Measurements from ENCODE around the gene HECTD1. TPM values are rescaled to one million over a fixed set of nuclear protein-coding genes. Genes with fewer than 3 reads are reported as not detected.
"Not testable (repeated sequence)": the region's sequence is repeated elsewhere in the genome, so short reads cannot be mapped to it uniquely, and the experiment has no call there.

HECTD1 gene
- total RNA-seq, 1 experiment from 2014 or later, result 37.7 TPM

DNA sequence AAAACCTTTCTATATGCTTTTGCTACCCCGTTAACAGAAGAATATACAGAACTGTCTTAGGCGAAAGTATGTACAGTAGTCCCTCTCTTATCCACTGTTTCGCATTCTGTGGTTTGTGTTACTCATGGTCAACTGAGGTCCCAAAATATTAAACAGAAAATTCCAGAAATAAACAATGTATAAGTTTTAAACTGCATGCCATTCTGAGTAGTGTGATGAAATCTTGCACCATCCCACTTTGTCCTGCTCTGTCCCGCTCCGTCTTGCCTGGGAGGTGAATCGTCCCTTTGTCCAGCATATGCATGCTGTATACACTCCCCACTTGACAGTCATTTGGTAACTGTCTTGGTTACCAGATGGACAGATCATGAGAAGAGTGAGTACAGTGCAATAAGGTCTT lies 111.3 kb downstream of the HECTD1 start:
- Histone ChIP-seq H3K27me3 (no peaks in the 10 kb centered on the region), H3K4me3 (no peak overlapping the region), H3K36me3 (peaks cover 12% of the 10 kb centered on the region), H3K9me3 (no peaks in the 10 kb centered on the region)
- no peak for DNase-seq

GRCh38 chr14:31095817-31096216 lies 111.8 kb downstream of the HECTD1 start:
- not testable (repeated sequence) for H3K4me3 ChIP-seq, H3K27me3 ChIP-seq, DNase-seq, H3K36me3 ChIP-seq, H3K9me3 ChIP-seq

DNA sequence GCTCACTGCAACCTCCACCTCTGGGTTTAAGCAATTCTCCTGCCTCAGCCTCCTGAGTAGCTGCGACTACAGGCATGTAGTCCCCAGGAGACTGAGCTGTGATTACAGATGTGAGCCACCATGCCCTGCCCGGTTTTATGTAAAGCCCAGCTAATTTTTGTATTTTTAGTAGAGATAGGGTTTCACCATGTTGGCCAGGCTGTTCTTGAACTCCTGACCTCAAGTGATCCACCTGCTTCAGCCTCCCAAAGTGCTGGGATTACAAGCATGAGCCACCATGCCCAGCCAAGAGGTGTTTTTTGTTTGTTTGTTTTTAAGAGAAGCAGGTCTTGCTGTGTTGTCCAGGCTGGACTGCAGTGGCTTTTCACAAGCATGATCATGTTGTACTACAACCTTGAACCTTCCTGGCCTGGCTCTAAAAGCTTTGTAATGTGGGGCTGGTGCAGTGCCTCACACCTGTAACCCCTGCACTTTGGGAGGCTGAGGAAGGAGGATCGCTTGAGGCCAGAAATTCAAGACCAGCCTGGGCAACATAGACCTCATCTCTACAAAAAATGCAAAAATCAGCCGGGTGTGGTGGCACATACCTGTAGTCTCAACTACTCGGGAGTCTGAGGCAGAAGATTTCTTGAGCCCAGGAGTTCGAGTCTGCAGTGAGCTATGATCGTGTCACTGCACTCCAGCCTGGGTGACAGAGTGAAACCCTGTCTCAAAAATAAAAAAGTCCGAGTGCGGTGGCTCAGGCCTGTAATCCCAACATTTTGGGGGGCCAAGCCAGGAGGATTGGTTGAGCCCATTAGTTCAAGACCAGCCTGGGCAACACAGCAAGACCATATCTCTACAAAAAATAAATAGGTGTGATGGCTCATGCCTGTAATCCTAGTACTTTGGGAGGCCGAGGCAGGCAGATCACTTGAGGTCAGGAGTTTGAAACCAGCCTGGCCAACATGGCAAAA lies 113.4 kb downstream of the HECTD1 start:
- H3K9me3 ChIP-seq, H3K27me3 ChIP-seq, DNase-seq, H3K4me3 ChIP-seq, H3K36me3 ChIP-seq: not testable (repeated sequence)

- Histone ChIP-seq H3K4me3 (no peak overlapping the region), H3K27me3 (no peaks in the 10 kb centered on the region), H3K9me3 (no peaks in the 10 kb centered on the region), H3K36me3 (no peaks in the 10 kb centered on the region)
- no peak for DNase-seq
Measured at GRCh38 chr14:31092160-31092708, 115.4 kb downstream of the HECTD1 start.

DNA sequence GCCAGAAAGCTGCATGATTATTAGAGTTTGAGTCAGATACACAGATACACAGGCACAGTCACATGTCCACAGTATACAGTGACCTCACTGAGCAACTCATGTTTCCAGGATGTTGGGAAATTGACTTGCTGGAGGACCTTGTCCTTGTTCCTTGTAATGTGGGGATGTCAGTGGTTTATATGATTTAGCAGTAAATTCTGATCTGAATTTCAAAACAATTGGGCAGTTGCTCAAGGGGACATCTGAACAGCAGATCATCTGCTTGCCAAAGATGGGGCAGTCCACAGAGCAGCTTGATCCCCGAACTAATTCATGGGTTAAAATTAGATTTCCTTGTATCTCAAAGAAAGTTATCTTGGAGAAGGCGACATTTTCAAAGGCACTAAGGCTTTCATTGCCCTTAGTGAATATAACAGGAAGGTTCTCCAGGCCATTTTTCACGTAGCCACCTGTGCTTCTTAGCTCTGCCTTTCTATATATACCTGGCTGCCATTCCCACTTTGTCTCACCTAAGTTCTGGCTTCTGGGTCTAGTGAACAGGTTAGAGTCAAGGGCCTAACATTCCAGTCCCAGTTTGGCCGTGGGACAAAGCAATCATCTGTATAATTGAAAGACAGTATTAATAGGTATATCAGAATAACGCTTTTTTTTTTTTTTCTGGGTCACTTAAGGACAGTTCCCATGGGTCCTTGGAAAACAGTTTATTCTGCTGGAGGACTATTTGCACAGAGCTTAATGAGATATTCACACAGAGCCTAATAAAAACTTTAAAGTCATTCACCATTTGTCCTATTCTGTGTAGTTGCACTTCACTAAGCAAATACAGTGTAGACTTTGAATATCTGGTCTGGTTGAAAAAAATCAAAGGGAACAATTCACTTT lies 116.5 kb downstream of the HECTD1 start:
- peak; percentile 39 for DNase-seq

GRCh38 chr14:31086466-31086865 lies 121.1 kb downstream of the HECTD1 start:
- H3K27me3 ChIP-seq, DNase-seq, H3K36me3 ChIP-seq, H3K9me3 ChIP-seq, H3K4me3 ChIP-seq: not testable (repeated sequence)

More for the DNA sequence above, 116.5 kb downstream of the HECTD1 start:
- H3K36me3 ChIP-seq, result no peaks in the 10 kb centered on the region
- no peak overlapping the region for H3K4me3 ChIP-seq
- no peaks in the 10 kb centered on the region for H3K27me3 ChIP-seq
- H3K9me3 ChIP-seq, result no peaks in the 10 kb centered on the region

DNA sequence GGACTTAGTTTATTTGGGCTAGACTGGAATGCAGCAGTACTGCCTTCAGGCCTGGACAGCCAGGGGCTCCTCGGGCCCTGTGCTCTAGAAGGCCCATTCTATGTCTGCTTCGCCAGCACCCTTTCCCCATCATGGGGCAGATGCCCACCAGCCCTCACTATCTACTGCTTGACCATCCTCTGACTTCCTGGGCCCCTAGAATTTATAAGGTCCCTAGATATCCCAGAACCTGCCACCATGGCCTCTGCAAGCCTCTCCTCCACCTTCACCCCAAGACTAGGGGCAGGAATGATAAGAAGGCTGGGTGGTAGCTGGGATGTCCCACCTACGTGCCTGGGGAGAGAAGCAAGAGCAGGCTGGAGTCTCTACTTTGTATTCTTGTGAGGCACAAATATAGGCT lies 122.6 kb downstream of the HECTD1 start:
- DNase-seq, result no peak
- Histone ChIP-seq H3K36me3 (no peaks in the 10 kb centered on the region), H3K27me3 (no peaks in the 10 kb centered on the region), H3K9me3 (no peaks in the 10 kb centered on the region), H3K4me3 (no peak overlapping the region)

DNA sequence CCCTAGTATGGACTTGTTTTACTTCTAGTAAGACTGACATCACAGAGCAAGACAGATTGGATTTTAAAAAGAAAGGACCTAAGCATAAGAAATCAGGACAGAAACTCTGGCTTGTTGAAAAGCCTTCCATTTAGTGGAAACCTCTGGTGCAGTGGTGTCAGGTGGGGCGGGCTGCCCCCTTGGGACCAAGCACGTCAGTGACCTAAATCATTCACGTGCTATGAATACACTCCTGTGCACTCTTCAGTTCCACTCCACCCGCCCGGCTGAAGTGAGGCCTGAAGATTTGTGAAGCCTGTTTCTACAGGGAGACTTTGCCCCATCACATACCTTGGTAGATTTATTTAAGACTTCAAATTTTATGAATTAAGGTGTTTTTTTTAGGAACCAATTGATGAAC lies 123.2 kb downstream of the HECTD1 start:
- H3K9me3 ChIP-seq, result no peaks in the 10 kb centered on the region
- DNase-seq, result no peak
- H3K4me3 ChIP-seq, result no peak overlapping the region
- no peaks in the 10 kb centered on the region for H3K36me3 ChIP-seq
- no peaks in the 10 kb centered on the region for H3K27me3 ChIP-seq

GRCh38 chr14:31083781-31084180 lies 123.8 kb downstream of the HECTD1 start:
- no peaks in the 10 kb centered on the region for H3K27me3 ChIP-seq
- no peaks in the 10 kb centered on the region for H3K9me3 ChIP-seq
- H3K36me3 ChIP-seq, result no peaks in the 10 kb centered on the region
- no peak overlapping the region for H3K4me3 ChIP-seq
- no peak for DNase-seq

- H3K27me3 ChIP-seq, result no peaks in the 10 kb centered on the region
Measured at GRCh38 chr14:31080484-31080883, 127.1 kb downstream of the HECTD1 start.

DNA sequence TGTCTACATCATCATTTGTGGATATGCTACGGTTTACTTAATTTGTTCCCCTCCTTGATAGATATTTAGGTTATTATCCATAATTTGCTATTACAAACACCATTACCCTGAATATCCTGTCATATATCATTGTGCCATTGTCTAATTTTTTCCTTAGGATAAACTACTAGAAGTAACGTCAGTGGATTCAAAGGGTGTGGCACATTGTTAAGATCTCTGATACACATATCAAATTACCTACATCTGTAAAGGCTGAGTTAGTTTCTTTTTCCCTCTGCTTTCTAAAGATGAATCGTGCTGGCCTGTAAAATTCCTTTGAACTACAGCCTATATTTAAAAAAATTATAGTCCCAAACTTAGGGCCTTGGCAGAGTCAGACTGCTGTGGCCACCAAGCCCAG lies 127.5 kb downstream of the HECTD1 start:
- no peaks in the 10 kb centered on the region for H3K36me3 ChIP-seq
- no peaks in the 10 kb centered on the region for H3K9me3 ChIP-seq
- no peak for DNase-seq
- no peaks in the 10 kb centered on the region for H3K27me3 ChIP-seq
- no peak overlapping the region for H3K4me3 ChIP-seq

More at GRCh38 chr14:31080484-31080883, 127.1 kb downstream of the HECTD1 start:
- no peak overlapping the region for H3K4me3 ChIP-seq
- no peaks in the 10 kb centered on the region for H3K36me3 ChIP-seq
- no peaks in the 10 kb centered on the region for H3K9me3 ChIP-seq
- no peak for DNase-seq

- Histone ChIP-seq H3K27me3 (no peaks in the 10 kb centered on the region), H3K4me3 (no peak overlapping the region), H3K36me3 (no peaks in the 10 kb centered on the region), H3K9me3 (no peaks in the 10 kb centered on the region)
- no peak for DNase-seq
Measured at GRCh38 chr14:31078766-31079165, 128.8 kb downstream of the HECTD1 start.

DNA sequence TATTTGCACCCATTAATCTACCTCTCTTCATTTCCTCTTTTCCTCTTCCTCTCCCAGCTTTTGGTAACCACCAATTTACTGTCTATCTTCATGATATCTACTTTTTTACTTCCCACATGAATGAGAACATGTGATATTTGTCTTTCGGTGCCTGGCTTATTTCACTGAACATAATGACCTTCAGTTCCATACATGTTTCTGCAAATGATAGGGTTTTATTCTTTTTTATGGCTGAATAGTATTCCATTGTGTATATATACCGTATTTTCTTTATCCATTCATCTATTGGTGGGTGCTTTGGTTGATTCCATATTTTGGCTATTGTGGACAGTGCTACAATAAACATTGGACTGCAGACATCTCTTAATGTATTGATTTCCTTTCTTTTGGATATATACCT lies 132.4 kb downstream of the HECTD1 start:
- DNase-seq, result no peak
- Histone ChIP-seq H3K27me3 (no peaks in the 10 kb centered on the region), H3K36me3 (no peaks in the 10 kb centered on the region), H3K9me3 (no peaks in the 10 kb centered on the region), H3K4me3 (no peak overlapping the region)

DNA sequence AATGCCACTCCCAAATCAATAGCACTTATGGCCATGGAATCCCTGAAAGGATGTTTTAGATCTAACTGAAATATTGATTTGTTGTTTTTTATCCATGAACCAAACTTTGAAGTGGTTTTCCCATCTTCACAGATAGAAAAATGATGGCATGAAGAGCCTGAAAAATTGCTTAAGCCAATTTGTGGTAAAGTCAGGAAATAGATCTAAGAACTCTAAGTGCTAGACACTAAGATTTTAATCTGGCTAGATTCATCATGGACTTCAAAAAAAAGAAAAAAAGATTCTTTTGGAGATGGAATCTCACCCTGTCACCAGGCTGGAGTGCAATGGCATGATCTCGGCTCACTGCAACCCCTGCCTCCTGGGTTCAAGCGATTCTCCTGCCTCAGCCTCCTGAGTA lies 136.4 kb downstream of the HECTD1 start:
- H3K4me3 ChIP-seq, result no peak overlapping the region
- H3K9me3 ChIP-seq, result no peaks in the 10 kb centered on the region
- no peaks in the 10 kb centered on the region for H3K36me3 ChIP-seq
- no peak for DNase-seq
- no peaks in the 10 kb centered on the region for H3K27me3 ChIP-seq

DNA sequence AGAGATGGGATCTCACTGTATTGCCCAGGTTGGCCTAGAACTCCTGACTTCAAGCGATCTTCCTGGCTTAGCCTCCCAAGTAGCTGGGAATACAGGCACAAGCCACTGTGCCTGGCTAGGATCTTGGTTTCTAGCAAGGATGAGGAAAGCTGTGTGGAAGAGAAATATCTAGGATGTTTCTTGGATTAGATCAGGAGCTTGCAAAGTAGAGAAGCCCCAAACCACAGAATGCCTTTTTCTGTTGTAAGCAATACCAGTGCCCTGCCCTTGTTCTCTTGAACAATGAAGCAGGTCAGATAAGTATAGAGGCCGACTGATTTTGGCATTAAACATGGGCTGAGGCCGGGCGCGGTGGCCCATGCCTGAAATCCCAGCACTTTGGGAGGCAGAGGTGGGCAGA lies 137.2 kb downstream of the HECTD1 start:
- no peaks in the 10 kb centered on the region for H3K36me3 ChIP-seq
- no peak overlapping the region for H3K4me3 ChIP-seq
- no peaks in the 10 kb centered on the region for H3K9me3 ChIP-seq
- H3K27me3 ChIP-seq, result no peaks in the 10 kb centered on the region
- peak; percentile 9 for DNase-seq

DNA sequence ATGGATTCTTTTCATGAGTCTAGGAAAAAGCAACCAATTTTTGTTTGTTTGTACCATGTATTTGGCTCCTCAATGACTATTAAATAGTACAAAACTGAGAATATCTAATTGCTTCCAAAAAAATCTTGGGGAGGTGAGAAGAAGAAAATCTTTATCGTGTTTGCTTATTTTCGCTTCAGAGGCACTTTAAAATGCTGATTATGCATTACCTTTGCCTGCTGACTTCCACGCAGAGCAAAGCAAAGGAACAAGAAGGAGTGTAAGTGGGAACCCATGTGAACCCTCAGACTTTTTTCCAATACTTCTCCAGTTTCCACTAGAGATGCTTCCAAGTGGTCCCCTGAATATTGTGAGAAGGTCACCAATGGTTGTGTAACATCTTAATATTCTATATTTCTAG lies 138.2 kb downstream of the HECTD1 start:
- no peaks in the 10 kb centered on the region for H3K27me3 ChIP-seq
- H3K9me3 ChIP-seq, result no peaks in the 10 kb centered on the region
- no peaks in the 10 kb centered on the region for H3K36me3 ChIP-seq
- no peak overlapping the region for H3K4me3 ChIP-seq
- DNase-seq, result no peak

- Histone ChIP-seq H3K27me3 (no peaks in the 10 kb centered on the region), H3K9me3 (no peaks in the 10 kb centered on the region), H3K4me3 (no peak overlapping the region), H3K36me3 (no peaks in the 10 kb centered on the region)
- DNase-seq, result no peak
Measured at GRCh38 chr14:31068235-31068634, 139.4 kb downstream of the HECTD1 start.

All from MG63 (cell line).